HEK293 (cell line): Measurements from ENCODE around the gene ACADVL.

Experiments used
- GLI4 ChIP-seq: fragments of 450-650 bp; formaldehyde crosslinking; IDR thresholded peaks from 2 replicates; pipeline ENCODE4 v1.5.1; 2016; ENCODE audit warnings: missing biosample characterization, missing genetic modification characterization
- KLF1 ChIP-seq: fragments of 450-650 bp; formaldehyde crosslinking; IDR thresholded peaks from 2 replicates; pipeline ENCODE4 v1.5.1; 2016; ENCODE audit warnings: missing biosample characterization, missing genetic modification characterization
- KLF10 ChIP-seq: fragments of 450-650 bp; IDR thresholded peaks from 2 replicates; pipeline ENCODE4 v1.5.1; 2018; ENCODE audit warnings: missing biosample characterization, mild to moderate bottlenecking, missing genetic modification characterization
- KLF7 ChIP-seq: fragments of 450-650 bp; formaldehyde crosslinking; IDR thresholded peaks from 2 replicates; pipeline ENCODE4 v1.5.1; 2016; ENCODE audit warnings: missing biosample characterization, missing genetic modification characterization, borderline replicate concordance
- SCRT2 ChIP-seq: fragments of 450-650 bp; formaldehyde crosslinking; IDR thresholded peaks from 2 replicates; pipeline ENCODE4 v1.5.1; 2016; ENCODE audit warnings: missing biosample characterization, missing genetic modification characterization
- SP2 ChIP-seq: fragments of 450-650 bp; formaldehyde crosslinking; IDR thresholded peaks from 2 replicates; pipeline ENCODE4 v1.5.1; 2016; ENCODE audit warnings: missing biosample characterization, missing genetic modification characterization
- ZBTB48 ChIP-seq: fragments of 450-650 bp; formaldehyde crosslinking; IDR thresholded peaks from 2 replicates; pipeline ENCODE4 v1.5.1; 2016; ENCODE audit warnings: missing biosample characterization, missing genetic modification characterization
- ZBTB7A ChIP-seq: fragments of 450-650 bp; formaldehyde crosslinking; IDR thresholded peaks from 2 replicates; pipeline ENCODE4 v1.5.1; 2016; ENCODE audit warnings: low read depth, missing biosample characterization, missing genetic modification characterization
- ZBTB8A ChIP-seq: fragments of 450-650 bp; formaldehyde crosslinking; IDR thresholded peaks from 2 replicates; pipeline ENCODE4 v1.5.1; 2016; ENCODE audit warnings: missing biosample characterization, missing genetic modification characterization
- ZFP41 ChIP-seq: fragments of 450-650 bp; formaldehyde crosslinking; IDR thresholded peaks from 2 replicates; pipeline ENCODE4 v1.5.1; 2016; ENCODE audit warnings: missing biosample characterization, missing genetic modification characterization, borderline replicate concordance
- ZNF132 ChIP-seq: fragments of 450-650 bp; formaldehyde crosslinking; IDR thresholded peaks from 2 replicates; pipeline ENCODE4 v1.5.1; 2017; ENCODE audit warnings: missing biosample characterization, missing genetic modification characterization, borderline replicate concordance
- ZNF155 ChIP-seq: fragments of 450-650 bp; formaldehyde crosslinking; IDR thresholded peaks from 2 replicates; pipeline ENCODE4 v1.5.1; 2016; ENCODE audit warnings: missing biosample characterization, missing genetic modification characterization
- ZNF16 ChIP-seq: fragments of 450-650 bp; formaldehyde crosslinking; IDR thresholded peaks from 2 replicates; pipeline ENCODE4 v1.5.1; 2016; ENCODE audit warnings: low read depth, missing biosample characterization, missing genetic modification characterization
- ZNF174 ChIP-seq: fragments of 450-650 bp; formaldehyde crosslinking; IDR thresholded peaks from 2 replicates; pipeline ENCODE4 v1.5.0; 2017; ENCODE audit warnings: missing biosample characterization, mild to moderate bottlenecking, missing genetic modification characterization
- ZNF221 ChIP-seq: fragments of 450-650 bp; formaldehyde crosslinking; IDR thresholded peaks from 2 replicates; pipeline ENCODE4 v1.5.1; 2017; ENCODE audit warnings: missing biosample characterization, missing genetic modification characterization, borderline replicate concordance
- ZNF292 ChIP-seq: fragments of 450-650 bp; formaldehyde crosslinking; IDR thresholded peaks from 2 replicates; pipeline ENCODE4 v1.5.1; 2016; ENCODE audit warnings: low read depth, missing biosample characterization, missing genetic modification characterization, borderline replicate concordance
- ZNF324 ChIP-seq: fragments of 450-650 bp; formaldehyde crosslinking; IDR thresholded peaks from 2 replicates; pipeline ENCODE4 v1.5.1; 2016; ENCODE audit warnings: missing biosample characterization, missing genetic modification characterization
- ZNF335 ChIP-seq: fragments of 450-650 bp; formaldehyde crosslinking; conservative IDR thresholded peaks from 2 replicates; pipeline ENCODE4 v1.5.1; 2016; ENCODE audit warnings: missing biosample characterization, missing genetic modification characterization
- ZNF341 ChIP-seq: fragments of 450-650 bp; formaldehyde crosslinking; IDR thresholded peaks from 2 replicates; pipeline ENCODE4; 2016; ENCODE audit warnings: low read depth, missing biosample characterization, missing genetic modification characterization
- ZNF366 ChIP-seq: fragments of 450-650 bp; formaldehyde crosslinking; conservative IDR thresholded peaks from 2 replicates; pipeline ENCODE4 v1.5.1; 2016; ENCODE audit warnings: missing biosample characterization, missing genetic modification characterization
- ZNF48 ChIP-seq: fragments of 450-650 bp; formaldehyde crosslinking; IDR thresholded peaks from 2 replicates; pipeline ENCODE4 v1.5.1; 2016; ENCODE audit warnings: missing biosample characterization, missing genetic modification characterization
- ZNF501 ChIP-seq: fragments of 450-650 bp; formaldehyde crosslinking; IDR thresholded peaks from 2 replicates; pipeline ENCODE4 v1.5.1; 2016; ENCODE audit warnings: missing biosample characterization, missing genetic modification characterization
- ZNF654 ChIP-seq: fragments of 450-650 bp; formaldehyde crosslinking; IDR thresholded peaks from 2 replicates; pipeline ENCODE4 v1.5.1; 2016; ENCODE audit warnings: low read depth, missing biosample characterization, missing genetic modification characterization
- ZNF747 ChIP-seq: fragments of 450-650 bp; formaldehyde crosslinking; IDR thresholded peaks from 2 replicates; pipeline ENCODE4 v1.5.1; 2016; ENCODE audit warnings: missing biosample characterization, missing genetic modification characterization
- ZNF776 ChIP-seq: fragments of 450-650 bp; formaldehyde crosslinking; IDR thresholded peaks from 2 replicates; pipeline ENCODE4 v1.5.0; 2017; ENCODE audit warnings: missing biosample characterization, missing genetic modification characterization, borderline replicate concordance
- TF ChIP-seq, protein P1 (sequence below): fragments of 450-650 bp; formaldehyde crosslinking; IDR thresholded peaks from 2 replicates; pipeline ENCODE4 v1.5.1; 2016; ENCODE audit warnings: missing biosample characterization, missing genetic modification characterization
- TF ChIP-seq, protein P2 (sequence below): fragments of 450-650 bp; formaldehyde crosslinking; IDR thresholded peaks from 2 replicates; pipeline ENCODE4 v1.5.1; 2016; ENCODE audit warnings: missing biosample characterization, missing genetic modification characterization
- TF ChIP-seq, protein P3 (sequence below): fragments of 450-650 bp; formaldehyde crosslinking; IDR thresholded peaks from 2 replicates; pipeline ENCODE4 v1.5.1; 2016; ENCODE audit warnings: missing biosample characterization, missing genetic modification characterization, borderline replicate concordance
- TF ChIP-seq, protein P4 (sequence below): fragments of 450-650 bp; formaldehyde crosslinking; IDR thresholded peaks from 2 replicates; pipeline ENCODE4 v1.5.1; 2016; ENCODE audit warnings: missing biosample characterization, missing genetic modification characterization

Gene ACADVL

DNA sequence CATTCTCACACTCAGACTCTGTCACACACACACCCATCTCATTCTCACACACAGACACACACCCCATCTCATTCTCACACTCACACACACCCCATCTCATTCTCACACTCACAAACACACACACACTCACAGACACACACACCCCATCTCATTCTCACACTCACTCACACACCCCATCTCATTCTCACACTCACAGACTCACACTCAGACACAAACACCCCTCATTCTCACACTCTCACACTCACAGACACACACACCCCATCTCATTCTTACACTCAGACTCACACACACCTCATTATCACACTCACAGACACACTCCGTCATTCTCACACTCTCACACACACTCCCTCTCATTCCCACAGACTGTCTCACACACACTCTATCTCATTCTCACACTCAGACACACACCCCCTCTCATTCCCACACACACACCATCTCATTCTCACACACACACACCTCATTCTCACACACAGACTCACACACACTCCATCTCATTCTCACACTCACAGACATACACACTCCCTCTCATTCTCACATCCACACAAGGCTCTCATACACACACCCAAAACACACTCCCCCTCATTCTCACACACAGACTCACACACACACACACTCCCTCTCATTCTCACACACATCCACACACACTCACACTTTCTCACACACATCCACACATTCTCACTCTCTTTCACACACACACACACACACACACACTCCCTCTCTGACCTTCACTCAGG, 43.5 kb upstream of the ACADVL start (continued):
- TF ChIP-seq GLI4 (tag by site-specific recombination) (peak; percentile 37; the same call in 1 of the 2 replicates), SP2 (tag by site-specific recombination) (no peak), ZNF341 (tag by site-specific recombination) (no peak), ZNF776 (tag by site-specific recombination) (no peak), ZNF747 (tag by site-specific recombination) (no peak), ZNF324 (tag by site-specific recombination) (no peak), ZBTB48 (tag by site-specific recombination) (no peak; the same call in 1 of the 2 replicates), ZNF335 (tag by site-specific recombination) (no peak), ZNF501 (no peak), SCRT2 (tag by site-specific recombination) (no peak), KLF10 (tag by site-specific recombination) (no peak), ZNF132 (tag by site-specific recombination) (no peak), ZNF366 (peak; percentile 51), ZNF155 (no peak), KLF1 (tag by site-specific recombination) (no peak), ZNF221 (no peak), ZNF16 (tag by site-specific recombination) (no peak; the same call in 1 of the 2 replicates), ZNF654 (tag by site-specific recombination) (no peak), KLF7 (tag by site-specific recombination) (no peak), ZBTB8A (tag by site-specific recombination) (no peak), ZBTB7A (peak; percentile 62; the same call in 1 of the 2 replicates), ZNF174 (tag by site-specific recombination) (no peak), ZFP41 (no peak), ZNF292 (no peak), ZNF48 (no peak)
- TF ChIP-seq, protein P1, sequence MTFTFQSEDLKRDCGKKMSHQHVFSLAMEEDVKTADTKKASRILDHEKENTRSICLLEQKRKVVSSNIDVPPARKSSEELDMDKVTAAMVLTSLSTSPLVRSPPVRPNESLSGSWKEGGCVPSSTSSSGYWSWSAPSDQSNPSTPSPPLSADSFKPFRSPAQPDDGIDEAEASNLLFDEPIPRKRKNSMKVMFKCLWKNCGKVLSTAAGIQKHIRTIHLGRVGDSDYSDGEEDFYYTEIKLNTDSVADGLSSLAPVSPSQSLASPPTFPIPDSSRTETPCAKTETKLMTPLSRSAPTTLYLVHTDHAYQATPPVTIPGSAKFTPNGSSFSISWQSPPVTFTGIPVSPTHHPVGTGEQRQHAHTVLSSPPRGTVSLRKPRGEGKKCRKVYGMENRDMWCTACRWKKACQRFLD (tag by site-specific recombination), result no peak
- TF ChIP-seq, protein P2, sequence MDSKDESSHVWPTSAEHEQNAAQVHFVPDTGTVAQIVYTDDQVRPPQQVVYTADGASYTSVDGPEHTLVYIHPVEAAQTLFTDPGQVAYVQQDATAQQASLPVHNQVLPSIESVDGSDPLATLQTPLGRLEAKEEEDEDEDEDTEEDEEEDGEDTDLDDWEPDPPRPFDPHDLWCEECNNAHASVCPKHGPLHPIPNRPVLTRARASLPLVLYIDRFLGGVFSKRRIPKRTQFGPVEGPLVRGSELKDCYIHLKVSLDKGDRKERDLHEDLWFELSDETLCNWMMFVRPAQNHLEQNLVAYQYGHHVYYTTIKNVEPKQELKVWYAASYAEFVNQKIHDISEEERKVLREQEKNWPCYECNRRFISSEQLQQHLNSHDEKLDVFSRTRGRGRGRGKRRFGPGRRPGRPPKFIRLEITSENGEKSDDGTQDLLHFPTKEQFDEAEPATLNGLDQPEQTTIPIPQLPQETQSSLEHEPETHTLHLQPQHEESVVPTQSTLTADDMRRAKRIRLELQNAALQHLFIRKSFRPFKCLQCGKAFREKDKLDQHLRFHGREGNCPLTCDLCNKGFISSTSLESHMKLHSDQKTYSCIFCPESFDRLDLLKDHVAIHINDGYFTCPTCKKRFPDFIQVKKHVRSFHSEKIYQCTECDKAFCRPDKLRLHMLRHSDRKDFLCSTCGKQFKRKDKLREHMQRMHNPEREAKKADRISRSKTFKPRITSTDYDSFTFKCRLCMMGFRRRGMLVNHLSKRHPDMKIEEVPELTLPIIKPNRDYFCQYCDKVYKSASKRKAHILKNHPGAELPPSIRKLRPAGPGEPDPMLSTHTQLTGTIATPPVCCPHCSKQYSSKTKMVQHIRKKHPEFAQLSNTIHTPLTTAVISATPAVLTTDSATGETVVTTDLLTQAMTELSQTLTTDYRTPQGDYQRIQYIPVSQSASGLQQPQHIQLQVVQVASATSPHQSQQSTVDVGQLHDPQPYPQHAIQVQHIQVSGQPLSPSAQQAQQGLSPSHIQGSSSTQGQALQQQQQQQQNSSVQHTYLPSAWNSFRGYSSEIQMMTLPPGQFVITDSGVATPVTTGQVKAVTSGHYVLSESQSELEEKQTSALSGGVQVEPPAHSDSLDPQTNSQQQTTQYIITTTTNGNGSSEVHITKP (tag by site-specific recombination), result no peak
- TF ChIP-seq, protein P3, sequence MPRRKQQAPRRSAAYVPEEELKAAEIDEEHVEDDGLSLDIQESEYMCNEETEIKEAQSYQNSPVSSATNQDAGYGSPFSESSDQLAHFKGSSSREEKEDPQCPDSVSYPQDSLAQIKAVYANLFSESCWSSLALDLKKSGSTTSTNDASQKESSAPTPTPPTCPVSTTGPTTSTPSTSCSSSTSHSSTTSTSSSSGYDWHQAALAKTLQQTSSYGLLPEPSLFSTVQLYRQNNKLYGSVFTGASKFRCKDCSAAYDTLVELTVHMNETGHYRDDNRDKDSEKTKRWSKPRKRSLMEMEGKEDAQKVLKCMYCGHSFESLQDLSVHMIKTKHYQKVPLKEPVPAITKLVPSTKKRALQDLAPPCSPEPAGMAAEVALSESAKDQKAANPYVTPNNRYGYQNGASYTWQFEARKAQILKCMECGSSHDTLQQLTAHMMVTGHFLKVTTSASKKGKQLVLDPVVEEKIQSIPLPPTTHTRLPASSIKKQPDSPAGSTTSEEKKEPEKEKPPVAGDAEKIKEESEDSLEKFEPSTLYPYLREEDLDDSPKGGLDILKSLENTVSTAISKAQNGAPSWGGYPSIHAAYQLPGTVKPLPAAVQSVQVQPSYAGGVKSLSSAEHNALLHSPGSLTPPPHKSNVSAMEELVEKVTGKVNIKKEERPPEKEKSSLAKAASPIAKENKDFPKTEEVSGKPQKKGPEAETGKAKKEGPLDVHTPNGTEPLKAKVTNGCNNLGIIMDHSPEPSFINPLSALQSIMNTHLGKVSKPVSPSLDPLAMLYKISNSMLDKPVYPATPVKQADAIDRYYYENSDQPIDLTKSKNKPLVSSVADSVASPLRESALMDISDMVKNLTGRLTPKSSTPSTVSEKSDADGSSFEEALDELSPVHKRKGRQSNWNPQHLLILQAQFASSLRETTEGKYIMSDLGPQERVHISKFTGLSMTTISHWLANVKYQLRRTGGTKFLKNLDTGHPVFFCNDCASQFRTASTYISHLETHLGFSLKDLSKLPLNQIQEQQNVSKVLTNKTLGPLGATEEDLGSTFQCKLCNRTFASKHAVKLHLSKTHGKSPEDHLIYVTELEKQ (tag by site-specific recombination), result no peak
- TF ChIP-seq, protein P4, sequence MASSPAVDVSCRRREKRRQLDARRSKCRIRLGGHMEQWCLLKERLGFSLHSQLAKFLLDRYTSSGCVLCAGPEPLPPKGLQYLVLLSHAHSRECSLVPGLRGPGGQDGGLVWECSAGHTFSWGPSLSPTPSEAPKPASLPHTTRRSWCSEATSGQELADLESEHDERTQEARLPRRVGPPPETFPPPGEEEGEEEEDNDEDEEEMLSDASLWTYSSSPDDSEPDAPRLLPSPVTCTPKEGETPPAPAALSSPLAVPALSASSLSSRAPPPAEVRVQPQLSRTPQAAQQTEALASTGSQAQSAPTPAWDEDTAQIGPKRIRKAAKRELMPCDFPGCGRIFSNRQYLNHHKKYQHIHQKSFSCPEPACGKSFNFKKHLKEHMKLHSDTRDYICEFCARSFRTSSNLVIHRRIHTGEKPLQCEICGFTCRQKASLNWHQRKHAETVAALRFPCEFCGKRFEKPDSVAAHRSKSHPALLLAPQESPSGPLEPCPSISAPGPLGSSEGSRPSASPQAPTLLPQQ (tag by site-specific recombination), result no peak
